ENCODE results near the gene DBNDD1. TPM values are rescaled to one million over a fixed set of nuclear protein-coding genes. Genes with fewer than 3 reads are reported as not detected.

The DBNDD1 gene
- total RNA-seq, 2 donors from 2014 or later: 8.7 to 19.9 TPM

- no peak overlapping the region for H3K4me3 ChIP-seq
- ATAC-seq (ENCODE audit: insufficient number of reproducible peaks, low FRiP score, low read depth) (no peak), DNase-seq (ENCODE audit: low spot score) (no peak)
- no peak for TF ChIP-seq CTCF (IDR thresholded peaks at IDR 0.05)
- no peak overlapping the region for H3K27ac ChIP-seq
- no peaks in the 10 kb centered on the region for H3K4me1 ChIP-seq (ENCODE audit: control insufficient read depth in 1 of 2, low read depth in 2 of 2)
- no peaks in the 10 kb centered on the region for H3K9me3 ChIP-seq
- no peaks in the 10 kb centered on the region for H3K36me3 ChIP-seq
- H3K27me3 ChIP-seq (replicated peaks; ENCODE audit: insufficient read depth): no peaks in the 10 kb centered on the region
Observed at GRCh38 chr16:90005956-90006663, 13.1 kb downstream of the DBNDD1 start.

- Histone ChIP-seq H3K27ac (no peak overlapping the region), H3K27me3 (replicated peaks; ENCODE audit: insufficient read depth) (no peaks in the 10 kb centered on the region), H3K9me3 (no peaks in the 10 kb centered on the region), H3K4me1 (ENCODE audit: control insufficient read depth in 1 of 2, low read depth in 2 of 2) (no peaks in the 10 kb centered on the region), H3K36me3 (no peaks in the 10 kb centered on the region), H3K4me3 (no peak overlapping the region)
- ATAC-seq (ENCODE audit: insufficient number of reproducible peaks, low FRiP score, low read depth) (no peak), DNase-seq (ENCODE audit: low spot score) (no peak)
- no peak for TF ChIP-seq CTCF (IDR thresholded peaks at IDR 0.05)
Observed at GRCh38 chr16:90004577-90004976, 14.7 kb downstream of the DBNDD1 start.

GRCh38 chr16:90002759-90003158, 16.5 kb downstream of the DBNDD1 start:
- H3K27ac ChIP-seq: no peak overlapping the region
- TF ChIP-seq CTCF (IDR thresholded peaks at IDR 0.05): no peak
- H3K27me3 ChIP-seq (replicated peaks; ENCODE audit: insufficient read depth): no peaks in the 10 kb centered on the region
- no peaks in the 10 kb centered on the region for H3K4me1 ChIP-seq (ENCODE audit: control insufficient read depth in 1 of 2, low read depth in 2 of 2)
- no peaks in the 10 kb centered on the region for H3K9me3 ChIP-seq
- no peak overlapping the region for H3K4me3 ChIP-seq
- DNase-seq (ENCODE audit: low spot score) (no peak), ATAC-seq (ENCODE audit: insufficient number of reproducible peaks, low FRiP score, low read depth) (no peak)
- H3K36me3 ChIP-seq: peaks cover 8% of the 10 kb centered on the region

- Histone ChIP-seq H3K27me3 (replicated peaks; ENCODE audit: insufficient read depth) (no peaks in the 10 kb centered on the region), H3K9me3 (no peaks in the 10 kb centered on the region), H3K4me3 (no peak overlapping the region), H3K4me1 (ENCODE audit: control insufficient read depth in 1 of 2, low read depth in 2 of 2) (no peaks in the 10 kb centered on the region), H3K36me3 (peaks cover 8% of the 10 kb centered on the region), H3K27ac (no peak overlapping the region)
- DNase-seq (ENCODE audit: low spot score) (no peak), ATAC-seq (ENCODE audit: insufficient number of reproducible peaks, low FRiP score, low read depth) (no peak)
- TF ChIP-seq CTCF (IDR thresholded peaks at IDR 0.05): no peak
Observed at GRCh38 chr16:90001761-90002503, 17.3 kb downstream of the DBNDD1 start.

GRCh38 chr16:90000733-90001427, 18.4 kb downstream of the DBNDD1 start:
- DNase-seq (ENCODE audit: low spot score): no peak
- TF ChIP-seq CTCF (IDR thresholded peaks at IDR 0.05): no peak
- no peak for ATAC-seq (ENCODE audit: insufficient number of reproducible peaks, low FRiP score, low read depth)

More at GRCh38 chr16:90000733-90001427, 18.4 kb downstream of the DBNDD1 start:
- H3K4me3 ChIP-seq: no peak overlapping the region
- no peaks in the 10 kb centered on the region for H3K9me3 ChIP-seq
- H3K36me3 ChIP-seq: peaks cover 8% of the 10 kb centered on the region
- no peak overlapping the region for H3K27ac ChIP-seq
- no peaks in the 10 kb centered on the region for H3K4me1 ChIP-seq (ENCODE audit: control insufficient read depth in 1 of 2, low read depth in 2 of 2)
- no peaks in the 10 kb centered on the region for H3K27me3 ChIP-seq (replicated peaks; ENCODE audit: insufficient read depth)

Data from thoracic aorta (tissue), 2 donors.